ENCODE measurements around the gene DNAJC25. TPM values are rescaled to one million over a fixed set of nuclear protein-coding genes. Genes with fewer than 3 reads are reported as not detected.

DNAJC25 gene
- total and polyA plus RNA-seq, 2 of the 13 experiments (the other 11 are each of a cell fraction or from before 2014, with no cell fraction given): 5.7 to 10.2 TPM

- Histone ChIP-seq H3K27ac (ENCODE audit: extremely low read length, insufficient read depth, low read length) (peak overlapping the region; percentile 76), H3K27me3 (ENCODE audit: control insufficient read depth in 1 of 2, insufficient read depth in 2 of 2, low read length in 2 of 2) (no peaks in the 10 kb centered on the region), H3K9ac (ENCODE audit: insufficient read depth, low read depth, low read length) (peak overlapping the region; percentile 55; the same call in 1 of the 2 replicates), H3K36me3 (replicated peaks in 1 of 2; ENCODE audit: control insufficient read depth in 1 of 2, insufficient read depth in 2 of 2, low read length in 2 of 2) (no peaks in the 10 kb centered on the region), H3K79me2 (ENCODE audit: insufficient read depth, low read length) (no peaks in the 10 kb centered on the region), H3K4me1 (ENCODE audit: insufficient read depth, low read length) (peaks cover 46% of the 10 kb centered on the region), H2AFZ (ENCODE audit: low read length) (peak overlapping the region; percentile 76), H4K20me1 (ENCODE audit: insufficient read depth, low read length) (no peaks in the 10 kb centered on the region), H3K9me3 (ENCODE audit: low read length) (no peaks in the 10 kb centered on the region), H3K4me3 (replicated peaks in 1 of 3; ENCODE audit: insufficient read depth in 1 of 3, low read depth in 2 of 3, low read length in 3 of 3) (peak overlapping the region; percentile 62 to 87 (median 77)), H3K4me2 (ENCODE audit: low read depth, low read length) (peak overlapping the region; percentile 92)
- CTCF ChIA-PET (ENCODE audit: low intra/inter-chr PET ratio, low total read pairs): interaction anchor here (2.4 to 2.5 kb wide), 2 partner anchors 23 to 93 kb away, joined by 19 to 27 read pairs; no protein-coding TSS in a partner anchor
- peak; percentile 69 for ATAC-seq
- intact Hi-C loops (cut with micrococcal nuclease; ENCODE audit: unreplicated experiment): loop anchor here (1.0 to 2.0 kb wide), 4 partner anchors 14 to 93 kb away; partner anchors contain the start of gene ZNF483
- 3% methylated on average over 16 of the region's 16 CpGs for WGBS (ENCODE audit: low lambda C conversion rate)
- POLR2A ChIA-PET: interaction anchor here (0.8 to 2.1 kb wide), 10 partner anchors 15 to 94 kb away, joined by 3 to 18 read pairs (median 6); partner anchors contain the start of gene DNAJC25
- in situ Hi-C loops (cut with HindIII; ENCODE audit: extremely low pct_ligation_motif_present, low pct_unique_long_range_greater_than_20kb): no loop called here
- FAIRE-seq: peak; percentile 80
- no TSS peak for BruUV-seq (replicated peaks)
- DNase-seq (ENCODE audit: low spot score): peak; percentile 56
- TF ChIP-seq ZNF232 (CRISPR knock-in tag; IDR thresholded peaks at IDR 0.05; ENCODE audit: borderline replicate concordance) (no peak), ZSCAN20 (CRISPR knock-in tag; IDR thresholded peaks at IDR 0.05; ENCODE audit: borderline replicate concordance) (no peak), RBFOX2 (IDR thresholded peaks at IDR 0.05; ENCODE audit: low read depth, low read length) (0 out of 2 replicates have a peak, but pooled peaks have one; percentile 2), KDM5A (IDR thresholded peaks at IDR 0.05; ENCODE audit: borderline replicate concordance, low read length) (no peak), NR2C2 (CRISPR knock-in tag; IDR thresholded peaks at IDR 0.05; ENCODE audit: borderline replicate concordance) (peak; percentile 14; the same call in 1 of the 2 replicates), FOSL2 (CRISPR knock-in tag; IDR thresholded peaks at IDR 0.05) (peak; percentile 6; the same call in 1 of the 2 replicates), POLR2G (IDR thresholded peaks at IDR 0.05; ENCODE audit: low read depth, low read length) (0 out of 2 replicates have a peak, but pooled peaks have one; percentile 0), CEBPZ (IDR thresholded peaks at IDR 0.05; ENCODE audit: low read length) (no peak), ZNF773 (CRISPR knock-in tag; IDR thresholded peaks at IDR 0.05; ENCODE audit: borderline replicate concordance) (no peak), MTA3 (CRISPR knock-in tag; IDR thresholded peaks at IDR 0.05) (no peak), PHF8 (CRISPR knock-in tag; IDR thresholded peaks at IDR 0.05) (0 out of 2 replicates have a peak, but pooled peaks have one; percentile 0), PATZ1 (CRISPR knock-in tag; IDR thresholded peaks at IDR 0.05) (peak; percentile 80), ZNF414 (CRISPR knock-in tag; IDR thresholded peaks at IDR 0.05) (no peak), ZFX (CRISPR knock-in tag; IDR thresholded peaks at IDR 0.05; ENCODE audit: low read depth) (peak; percentile 56), CEBPB (IDR thresholded peaks at IDR 0.05; ENCODE audit: borderline replicate concordance, low read depth, low read length) (peak; percentile 37; the same call in 1 of the 2 replicates), SIX1 (CRISPR knock-in tag; IDR thresholded peaks at IDR 0.05; ENCODE audit: borderline replicate concordance) (0 out of 2 replicates have a peak, but pooled peaks have one; percentile 39), PBX3 (CRISPR knock-in tag; IDR thresholded peaks at IDR 0.05; ENCODE audit: borderline replicate concordance) (no peak)
These were observed 32.4 kb upstream of the DNAJC25 start for GRCh38 chr9:111598733-111599091.

All from HepG2 (cell line).